Bladder microvascular endothelial cell (primary cell): ENCODE measurements around the gene TRABD. TPM values are rescaled to one million over a fixed set of nuclear protein-coding genes. Genes with fewer than 3 reads are reported as not detected.

ENCODE experiments used
- total RNA-seq: library from RNA; depleted of rRNA; stranded (reverse); fragments of >200 nt; gene quantifications from 2 replicates; pipeline ENCODE4 v1.2.3, GENCODE V29; 2014

TRABD gene
- 20.7 and 28.8 TPM in 2 replicates for total RNA-seq

DNA sequence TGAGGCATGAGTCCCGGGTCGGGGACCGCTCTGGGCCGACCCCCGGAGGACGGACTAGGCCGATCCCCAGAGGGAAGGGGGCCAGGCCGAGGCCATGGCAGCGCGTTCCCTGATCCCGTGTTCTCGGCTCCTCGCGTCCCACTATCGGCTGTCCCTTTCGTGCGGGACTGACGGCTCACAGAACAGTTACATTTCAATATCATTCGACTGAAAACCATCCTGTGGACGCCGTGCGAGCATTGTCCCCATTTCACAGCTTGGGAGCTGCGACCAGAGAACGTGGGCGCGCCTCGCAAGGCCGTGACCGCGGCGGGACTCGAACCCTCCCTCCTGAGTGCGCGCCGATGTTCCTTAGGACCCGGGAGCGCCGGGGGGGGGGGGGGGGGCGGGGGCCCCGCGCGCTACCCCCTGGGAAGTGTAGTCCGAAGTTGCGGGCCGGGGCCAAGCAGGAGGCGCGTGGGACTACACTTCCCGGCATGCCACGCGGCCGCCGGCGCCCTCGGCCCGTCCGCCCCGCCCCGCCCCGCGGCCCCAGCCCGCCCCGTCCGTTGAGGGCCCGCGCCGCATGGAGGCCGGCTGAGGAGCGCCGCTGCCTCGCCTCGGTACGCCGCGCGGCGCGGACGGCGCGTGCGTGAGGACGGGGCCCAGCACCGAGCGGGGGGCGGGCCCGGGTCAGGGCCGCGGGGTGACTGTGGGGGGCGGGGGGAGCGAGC lies at the start of gene TRABD:
TSS of gene TRABD (plus strand) at position 539 of the 713 bp plus-strand sequence. CDS start 7,148 bp downstream, outside the sequence.

DNA sequence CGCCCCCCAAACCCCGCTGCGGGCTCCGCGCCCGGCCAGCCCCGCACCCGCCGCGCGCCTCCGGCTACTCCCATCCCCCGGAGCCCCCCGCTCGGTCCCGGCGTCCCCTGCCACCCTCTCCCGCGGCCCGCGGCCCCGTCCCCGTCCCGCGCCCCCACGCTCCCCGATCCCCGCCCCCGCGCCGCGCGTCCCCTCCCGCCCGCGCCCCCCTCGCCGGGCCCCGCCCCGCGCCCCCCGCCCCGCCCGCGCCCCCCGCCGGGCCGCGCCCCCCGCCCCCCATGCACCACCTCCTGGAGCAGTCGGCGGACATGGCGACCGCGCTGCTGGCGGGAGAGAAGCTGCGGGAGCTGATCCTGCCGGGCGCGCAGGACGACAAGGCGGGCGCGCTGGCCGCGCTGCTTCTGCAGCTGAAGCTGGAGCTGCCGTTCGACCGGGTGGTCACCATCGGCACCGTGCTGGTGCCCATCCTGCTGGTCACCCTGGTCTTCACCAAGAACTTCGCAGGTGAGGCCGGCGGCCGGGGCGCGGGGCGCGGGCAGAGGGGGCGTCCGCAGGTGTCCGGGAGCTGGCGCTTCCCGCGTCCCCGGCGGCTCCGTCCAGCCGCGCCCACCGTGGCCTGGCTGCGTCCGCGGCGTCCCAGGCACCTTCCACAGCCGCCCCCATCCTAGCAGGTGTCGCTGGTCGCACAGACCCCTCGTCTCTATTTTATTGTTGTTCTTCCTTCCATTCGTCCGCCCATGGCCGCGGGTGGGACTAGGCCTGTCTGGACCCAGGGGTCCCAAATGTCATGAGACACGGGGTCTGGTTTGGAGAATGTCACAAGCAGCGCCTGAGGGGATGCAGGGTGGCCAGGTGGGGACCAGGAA lies 15.0 kb upstream of the TRABD start, which contains the start of gene PANX2:
TSS of gene PANX2 (plus strand) at position 279 of the 866 bp plus-strand sequence. CDS start at position 279, 0 bp downstream.

GRCh38 chr22:50200461-50201190 lies 14.9 kb downstream of the TRABD start, which contains the start of gene SELENOO:
Gene SELENOO (plus strand): TSS chr22:50201011. CDS start chr22:50201037, 26 bp downstream.

DNA sequence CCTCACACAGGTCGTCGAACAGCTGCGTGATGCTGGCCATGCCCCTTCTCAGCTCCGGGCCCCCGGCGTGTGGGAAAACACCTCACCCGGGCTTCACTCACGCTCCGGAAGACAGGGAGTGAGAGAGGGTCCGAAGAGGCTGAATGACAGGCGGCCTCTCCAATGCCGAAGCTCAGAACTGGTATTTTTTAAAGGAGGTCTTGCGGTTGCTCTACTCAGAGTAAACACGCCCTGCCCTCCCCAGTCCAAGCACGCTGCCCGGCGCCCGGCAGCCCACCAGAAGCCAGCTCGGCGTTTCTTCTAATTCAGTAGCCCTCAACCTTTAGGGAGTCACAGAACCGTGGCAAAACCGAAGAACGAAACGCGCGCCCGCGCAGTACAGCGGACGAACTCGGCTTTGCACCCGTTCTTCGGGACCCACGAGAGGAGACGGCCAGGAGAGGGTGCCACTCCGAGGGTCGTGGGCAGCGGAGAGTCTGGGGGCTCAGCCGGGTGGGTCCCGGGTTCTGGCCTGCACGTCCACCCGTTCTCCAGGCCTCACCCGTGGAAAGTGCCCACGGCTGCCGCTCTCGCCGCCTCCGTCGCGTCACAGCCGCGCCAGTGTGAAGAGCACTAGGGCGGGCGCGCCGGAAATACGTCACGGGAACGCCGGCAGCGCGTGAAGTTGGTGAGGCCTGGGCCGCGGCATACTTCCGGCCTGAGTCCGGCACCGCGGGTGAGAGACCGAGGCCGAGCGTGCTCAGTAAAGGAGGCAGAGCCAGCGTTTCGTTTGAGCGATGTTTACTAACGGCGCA lies 58.9 kb downstream of the TRABD start, which contains the start of gene TUBGCP6:
TSS of gene TUBGCP6 (minus strand) at position 604 of the 794 bp plus-strand sequence. CDS start at position 40, 564 bp downstream.

Other genes starting within 250 kb of the TRABD start
- gene PIM3, start 225.1 kb upstream of the TRABD start, total RNA-seq: 218 and 224 TPM in 2 replicates
- not detected in 2 replicates for gene IL17REL, start 173.1 kb upstream of the TRABD start, total RNA-seq
- gene TTLL8, start 127.6 kb upstream of the TRABD start, total RNA-seq: not detected in 2 replicates
- under 0.01 TPM in 1 of 2 replicates, not detected in the other for gene MLC1, start 100.5 kb upstream of the TRABD start, total RNA-seq
- 7.9 and 61.9 TPM in 2 replicates for gene MOV10L1, start 95.9 kb upstream of the TRABD start, total RNA-seq
- 0.16 and 1.0 TPM in 2 replicates for gene PANX2, start 15.2 kb upstream of the TRABD start, total RNA-seq
- gene SELENOO, start 15.1 kb downstream of the TRABD start, total RNA-seq: 23.2 and 27.6 TPM in 2 replicates
- 16.4 and 36.6 TPM in 2 replicates for gene TUBGCP6, start 59.1 kb downstream of the TRABD start, total RNA-seq
- gene HDAC10, start 65.4 kb downstream of the TRABD start, total RNA-seq: 15.1 and 33.9 TPM in 2 replicates
- gene MAPK12, start 75.8 kb downstream of the TRABD start, total RNA-seq: 61.7 and 93.9 TPM in 2 replicates
- gene MAPK11, start 84.5 kb downstream of the TRABD start, total RNA-seq: 27.4 and 31.8 TPM in 2 replicates
- gene PLXNB2, start 121.7 kb downstream of the TRABD start, total RNA-seq: 63.8 and 185 TPM in 2 replicates
- 2.0 and 2.3 TPM in 2 replicates for gene DENND6B, start 141.1 kb downstream of the TRABD start, total RNA-seq
- gene PPP6R2, start 157.4 kb downstream of the TRABD start, total RNA-seq: 47.9 and 75.4 TPM in 2 replicates